Measurements from ENCODE around the gene RTP1. TPM values are rescaled to one million over a fixed set of nuclear protein-coding genes. Genes with fewer than 3 reads are reported as not detected.

Gene RTP1
- total RNA-seq, 2 donors from 2014 or later: not detected

- no peak for DNase-seq (ENCODE audit: low spot score)
- no peak overlapping the region for H3K27ac ChIP-seq
- no peaks in the 10 kb centered on the region for H3K4me1 ChIP-seq (replicated peaks)
- H3K27me3 ChIP-seq (replicated peaks; ENCODE audit: insufficient read depth): no peaks in the 10 kb centered on the region
- 75% methylated on average over 2 of the region's 2 CpGs for WGBS
- intact Hi-C loops (cut with DNase I): no loop called here
- no peak overlapping the region for H3K4me3 ChIP-seq
- no peaks in the 10 kb centered on the region for H3K36me3 ChIP-seq
- no peaks in the 10 kb centered on the region for H3K9me3 ChIP-seq
- TF ChIP-seq POLR2A (IDR thresholded peaks at IDR 0.05): no peak
- no peak for TF ChIP-seq POLR2AphosphoS5 (IDR thresholded peaks at IDR 0.05)
- TF ChIP-seq, protein P1, sequence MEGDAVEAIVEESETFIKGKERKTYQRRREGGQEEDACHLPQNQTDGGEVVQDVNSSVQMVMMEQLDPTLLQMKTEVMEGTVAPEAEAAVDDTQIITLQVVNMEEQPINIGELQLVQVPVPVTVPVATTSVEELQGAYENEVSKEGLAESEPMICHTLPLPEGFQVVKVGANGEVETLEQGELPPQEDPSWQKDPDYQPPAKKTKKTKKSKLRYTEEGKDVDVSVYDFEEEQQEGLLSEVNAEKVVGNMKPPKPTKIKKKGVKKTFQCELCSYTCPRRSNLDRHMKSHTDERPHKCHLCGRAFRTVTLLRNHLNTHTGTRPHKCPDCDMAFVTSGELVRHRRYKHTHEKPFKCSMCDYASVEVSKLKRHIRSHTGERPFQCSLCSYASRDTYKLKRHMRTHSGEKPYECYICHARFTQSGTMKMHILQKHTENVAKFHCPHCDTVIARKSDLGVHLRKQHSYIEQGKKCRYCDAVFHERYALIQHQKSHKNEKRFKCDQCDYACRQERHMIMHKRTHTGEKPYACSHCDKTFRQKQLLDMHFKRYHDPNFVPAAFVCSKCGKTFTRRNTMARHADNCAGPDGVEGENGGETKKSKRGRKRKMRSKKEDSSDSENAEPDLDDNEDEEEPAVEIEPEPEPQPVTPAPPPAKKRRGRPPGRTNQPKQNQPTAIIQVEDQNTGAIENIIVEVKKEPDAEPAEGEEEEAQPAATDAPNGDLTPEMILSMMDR (IDR thresholded peaks at IDR 0.05): no peak
These were observed 46.7 kb downstream of the RTP1 start for GRCh38 chr3:187243933-187244524.

GRCh38 chr3:187247398-187247797, 50.1 kb downstream of the RTP1 start:
- H3K9me3 ChIP-seq: no peaks in the 10 kb centered on the region
- H3K36me3 ChIP-seq: no peaks in the 10 kb centered on the region
- H3K4me1 ChIP-seq (replicated peaks): no peaks in the 10 kb centered on the region
- H3K27me3 ChIP-seq (replicated peaks; ENCODE audit: insufficient read depth): no peaks in the 10 kb centered on the region
- TF ChIP-seq, protein P1 (IDR thresholded peaks at IDR 0.05): no peak
- TF ChIP-seq POLR2AphosphoS5 (IDR thresholded peaks at IDR 0.05): no peak
- no peak for TF ChIP-seq POLR2A (IDR thresholded peaks at IDR 0.05)
- no peak overlapping the region for H3K27ac ChIP-seq
- 68% methylated on average over 3 of the region's 3 CpGs for WGBS
- intact Hi-C loops (cut with DNase I): no loop called here
- DNase-seq (ENCODE audit: low spot score): no peak
- H3K4me3 ChIP-seq: no peak overlapping the region

Other genes starting within 250 kb of the RTP1 start
- 10 to 100 TPM; 27.5 to 57.9 TPM for gene RPL39L, start 58.0 kb upstream of the RTP1 start, total RNA-seq
- 10 to 100 TPM; 22.1 to 27.3 TPM for gene MASP1, start 94.3 kb downstream of the RTP1 start, total RNA-seq
- gene RTP4, start 170.9 kb downstream of the RTP1 start, total RNA-seq: 1 to 10 TPM; 2.7 to 5.1 TPM

Measured in prostate gland (tissue), 2 donors.